Measurements from ENCODE around the gene SFI1.

DNA sequence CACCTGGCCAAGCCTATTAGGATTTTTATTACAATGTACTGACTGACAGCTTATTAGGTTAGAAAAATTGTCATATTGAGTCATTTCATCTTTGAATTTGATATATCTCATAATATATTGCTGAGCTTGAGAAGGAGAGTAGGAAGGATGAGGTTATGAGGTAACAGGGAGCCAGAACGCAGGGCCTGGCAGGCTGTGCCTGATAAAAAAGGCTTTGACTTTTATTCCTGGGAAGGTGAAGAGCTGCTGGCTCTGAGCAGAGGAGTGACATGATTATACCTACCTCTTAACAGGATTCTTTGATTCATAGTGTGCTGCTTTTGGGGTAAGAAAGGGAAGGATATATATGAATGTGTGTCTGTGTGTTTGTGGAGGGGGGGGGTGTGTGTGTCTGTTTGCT lies 70.9 kb downstream of the SFI1 start:
- TF ChIP-seq, protein P1, sequence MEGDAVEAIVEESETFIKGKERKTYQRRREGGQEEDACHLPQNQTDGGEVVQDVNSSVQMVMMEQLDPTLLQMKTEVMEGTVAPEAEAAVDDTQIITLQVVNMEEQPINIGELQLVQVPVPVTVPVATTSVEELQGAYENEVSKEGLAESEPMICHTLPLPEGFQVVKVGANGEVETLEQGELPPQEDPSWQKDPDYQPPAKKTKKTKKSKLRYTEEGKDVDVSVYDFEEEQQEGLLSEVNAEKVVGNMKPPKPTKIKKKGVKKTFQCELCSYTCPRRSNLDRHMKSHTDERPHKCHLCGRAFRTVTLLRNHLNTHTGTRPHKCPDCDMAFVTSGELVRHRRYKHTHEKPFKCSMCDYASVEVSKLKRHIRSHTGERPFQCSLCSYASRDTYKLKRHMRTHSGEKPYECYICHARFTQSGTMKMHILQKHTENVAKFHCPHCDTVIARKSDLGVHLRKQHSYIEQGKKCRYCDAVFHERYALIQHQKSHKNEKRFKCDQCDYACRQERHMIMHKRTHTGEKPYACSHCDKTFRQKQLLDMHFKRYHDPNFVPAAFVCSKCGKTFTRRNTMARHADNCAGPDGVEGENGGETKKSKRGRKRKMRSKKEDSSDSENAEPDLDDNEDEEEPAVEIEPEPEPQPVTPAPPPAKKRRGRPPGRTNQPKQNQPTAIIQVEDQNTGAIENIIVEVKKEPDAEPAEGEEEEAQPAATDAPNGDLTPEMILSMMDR (conservative IDR thresholded peaks at IDR 0.05; ENCODE audit: low read depth, low read length) = no peak
- TF ChIP-seq EZH2 (IDR thresholded peaks at IDR 0.05; ENCODE audit: borderline replicate concordance, low read depth, low read length, poor library complexity, severe bottlenecking) = no peak
